ENCODE data around the gene MAP4K4.

Gene MAP4K4

GRCh38 chr2:101704816-101705578 lies 7.5 kb downstream of the MAP4K4 start:
- Mint-ChIP-seq H3K36me3 (peaks cover 14% of the 10 kb centered on the region), H3K27ac (peak overlapping the region; percentile 85), H3K27me3 (no peaks in the 10 kb centered on the region), H3K4me3 (peak overlapping the region; percentile 65), H3K4me1 (ENCODE audit: low read depth) (peaks cover 71% of the 10 kb centered on the region), H3K9me3 (ENCODE audit: low read depth) (no peaks in the 10 kb centered on the region)

- peak overlapping the region; percentile 79 for H3K27ac Mint-ChIP-seq
- H3K9me3 Mint-ChIP-seq (ENCODE audit: low read depth): no peaks in the 10 kb centered on the region
These were observed 8.8 kb downstream of the MAP4K4 start for GRCh38 chr2:101706121-101706818.

GRCh38 chr2:101706819-101707177 lies 9.3 kb downstream of the MAP4K4 start:
- H3K9me3 Mint-ChIP-seq (ENCODE audit: low read depth): no peaks in the 10 kb centered on the region
- H3K27me3 Mint-ChIP-seq: no peaks in the 10 kb centered on the region
- H3K27ac Mint-ChIP-seq: peak overlapping the region; percentile 79
- peaks cover 10% of the 10 kb centered on the region for H3K36me3 Mint-ChIP-seq
- H3K4me1 Mint-ChIP-seq (ENCODE audit: low read depth): peaks cover 87% of the 10 kb centered on the region
- H3K4me3 Mint-ChIP-seq: peak overlapping the region; percentile 54

More at GRCh38 chr2:101706121-101706818, 8.8 kb downstream of the MAP4K4 start:
- peak overlapping the region; percentile 54 for H3K4me3 Mint-ChIP-seq
- H3K36me3 Mint-ChIP-seq: peaks cover 11% of the 10 kb centered on the region
- peaks cover 83% of the 10 kb centered on the region for H3K4me1 Mint-ChIP-seq (ENCODE audit: low read depth)
- H3K27me3 Mint-ChIP-seq: no peaks in the 10 kb centered on the region

- H3K4me1 Mint-ChIP-seq (ENCODE audit: low read depth): peaks cover 79% of the 10 kb centered on the region
- no peaks in the 10 kb centered on the region for H3K27me3 Mint-ChIP-seq
- peak overlapping the region; percentile 72 for H3K27ac Mint-ChIP-seq
- H3K4me3 Mint-ChIP-seq: peak overlapping the region; percentile 28
- peaks cover 2% of the 10 kb centered on the region for H3K36me3 Mint-ChIP-seq
- no peaks in the 10 kb centered on the region for H3K9me3 Mint-ChIP-seq (ENCODE audit: low read depth)
These were observed 12.5 kb downstream of the MAP4K4 start for GRCh38 chr2:101710036-101710435.

- H3K36me3 Mint-ChIP-seq: peaks cover 2% of the 10 kb centered on the region
- H3K27ac Mint-ChIP-seq: peak overlapping the region; percentile 42
- no peaks in the 10 kb centered on the region for H3K27me3 Mint-ChIP-seq
- H3K9me3 Mint-ChIP-seq (ENCODE audit: low read depth): no peaks in the 10 kb centered on the region
- peak overlapping the region; percentile 28 for H3K4me3 Mint-ChIP-seq
- peaks cover 77% of the 10 kb centered on the region for H3K4me1 Mint-ChIP-seq (ENCODE audit: low read depth)
These were observed 13.2 kb downstream of the MAP4K4 start for GRCh38 chr2:101710471-101711318.

- Mint-ChIP-seq H3K9me3 (ENCODE audit: low read depth) (no peaks in the 10 kb centered on the region), H3K27ac (peak overlapping the region; percentile 64), H3K36me3 (peaks cover 2% of the 10 kb centered on the region), H3K4me1 (ENCODE audit: low read depth) (peaks cover 80% of the 10 kb centered on the region), H3K4me3 (no peak overlapping the region), H3K27me3 (no peaks in the 10 kb centered on the region)
These were observed 16.6 kb downstream of the MAP4K4 start for GRCh38 chr2:101714118-101714517.

- H3K36me3 Mint-ChIP-seq: peaks cover 8% of the 10 kb centered on the region
These were observed 19.8 kb downstream of the MAP4K4 start for GRCh38 chr2:101717071-101717845.

GRCh38 chr2:101718479-101718878 lies 21.0 kb downstream of the MAP4K4 start:
- H3K9me3 Mint-ChIP-seq (ENCODE audit: low read depth): peaks cover 5% of the 10 kb centered on the region
- H3K27ac Mint-ChIP-seq: peak overlapping the region; percentile 96
- H3K36me3 Mint-ChIP-seq: peaks cover 11% of the 10 kb centered on the region
- peaks cover 92% of the 10 kb centered on the region for H3K4me1 Mint-ChIP-seq (ENCODE audit: low read depth)
- no peaks in the 10 kb centered on the region for H3K27me3 Mint-ChIP-seq
- H3K4me3 Mint-ChIP-seq: peak overlapping the region; percentile 61

More at GRCh38 chr2:101717071-101717845, 19.8 kb downstream of the MAP4K4 start:
- H3K27ac Mint-ChIP-seq: peak overlapping the region; percentile 93
- peak overlapping the region; percentile 74 for H3K4me3 Mint-ChIP-seq
- H3K4me1 Mint-ChIP-seq (ENCODE audit: low read depth): peaks cover 85% of the 10 kb centered on the region
- H3K27me3 Mint-ChIP-seq: no peaks in the 10 kb centered on the region
- H3K9me3 Mint-ChIP-seq (ENCODE audit: low read depth): no peaks in the 10 kb centered on the region

GRCh38 chr2:101718993-101719571 lies 21.6 kb downstream of the MAP4K4 start:
- Mint-ChIP-seq H3K4me1 (ENCODE audit: low read depth) (peaks cover 93% of the 10 kb centered on the region), H3K9me3 (ENCODE audit: low read depth) (peaks cover 6% of the 10 kb centered on the region), H3K27ac (peak overlapping the region; percentile 96), H3K4me3 (peak overlapping the region; percentile 61), H3K27me3 (no peaks in the 10 kb centered on the region), H3K36me3 (peaks cover 11% of the 10 kb centered on the region)

GRCh38 chr2:101720732-101721131 lies 23.2 kb downstream of the MAP4K4 start:
- Mint-ChIP-seq H3K4me3 (peak overlapping the region; percentile 28), H3K27ac (peak overlapping the region; percentile 96), H3K9me3 (ENCODE audit: low read depth) (peaks cover 6% of the 10 kb centered on the region), H3K36me3 (peaks cover 14% of the 10 kb centered on the region), H3K4me1 (ENCODE audit: low read depth) (peaks cover 96% of the 10 kb centered on the region), H3K27me3 (no peaks in the 10 kb centered on the region)

- Mint-ChIP-seq H3K27me3 (no peaks in the 10 kb centered on the region), H3K4me3 (no peak overlapping the region), H3K36me3 (peaks cover 11% of the 10 kb centered on the region), H3K27ac (peak overlapping the region; percentile 69), H3K4me1 (ENCODE audit: low read depth) (peaks cover 96% of the 10 kb centered on the region), H3K9me3 (ENCODE audit: low read depth) (peaks cover 6% of the 10 kb centered on the region)
These were observed 25.4 kb downstream of the MAP4K4 start for GRCh38 chr2:101722864-101723263.

GRCh38 chr2:101723371-101724124 lies 26.0 kb downstream of the MAP4K4 start:
- Mint-ChIP-seq H3K4me3 (no peak overlapping the region), H3K36me3 (peaks cover 11% of the 10 kb centered on the region), H3K27ac (peak overlapping the region; percentile 69), H3K4me1 (ENCODE audit: low read depth) (peaks cover 97% of the 10 kb centered on the region), H3K9me3 (ENCODE audit: low read depth) (peaks cover 6% of the 10 kb centered on the region), H3K27me3 (no peaks in the 10 kb centered on the region)

GRCh38 chr2:101724125-101724474 lies 26.6 kb downstream of the MAP4K4 start:
- H3K27me3 Mint-ChIP-seq: no peaks in the 10 kb centered on the region
- no peak overlapping the region for H3K4me3 Mint-ChIP-seq
- H3K27ac Mint-ChIP-seq: peak overlapping the region; percentile 69
- H3K36me3 Mint-ChIP-seq: peaks cover 11% of the 10 kb centered on the region
- H3K4me1 Mint-ChIP-seq (ENCODE audit: low read depth): peaks cover 97% of the 10 kb centered on the region
- H3K9me3 Mint-ChIP-seq (ENCODE audit: low read depth): peaks cover 6% of the 10 kb centered on the region
